Measurements from ENCODE around the gene IQGAP2. TPM values are rescaled to one million over a fixed set of nuclear protein-coding genes. Genes with fewer than 3 reads are reported as not detected.

The IQGAP2 gene
- total RNA-seq, 1 experiment from 2014 or later: 13.4 TPM

GRCh38 chr5:76487821-76488220, 84.7 kb downstream of the IQGAP2 start:
- H3K9me3 Mint-ChIP-seq (ENCODE audit: low read depth, unreplicated experiment): no peaks in the 10 kb centered on the region
- H3K27me3 Mint-ChIP-seq (ENCODE audit: unreplicated experiment): peaks cover 19% of the 10 kb centered on the region
- H3K4me3 Mint-ChIP-seq (ENCODE audit: low read depth, unreplicated experiment): no peak overlapping the region
- TF ChIP-seq CTCF (IDR thresholded peaks at IDR 0.05; ENCODE audit: unreplicated experiment): no peak
- intact Hi-C loops (cut with micrococcal nuclease; ENCODE audit: unreplicated experiment): no loop called here
- DNase-seq: no peak
- CTCF ChIA-PET: no interaction called here
- no peaks in the 10 kb centered on the region for H3K36me3 Mint-ChIP-seq (ENCODE audit: insufficient read depth, unreplicated experiment)
- peaks cover 9% of the 10 kb centered on the region for H3K4me1 Mint-ChIP-seq (ENCODE audit: low read depth, unreplicated experiment)
- H3K27ac Mint-ChIP-seq (ENCODE audit: unreplicated experiment): no peak overlapping the region
- no TSS peak for BruUV-seq (replicated peaks)

DNA sequence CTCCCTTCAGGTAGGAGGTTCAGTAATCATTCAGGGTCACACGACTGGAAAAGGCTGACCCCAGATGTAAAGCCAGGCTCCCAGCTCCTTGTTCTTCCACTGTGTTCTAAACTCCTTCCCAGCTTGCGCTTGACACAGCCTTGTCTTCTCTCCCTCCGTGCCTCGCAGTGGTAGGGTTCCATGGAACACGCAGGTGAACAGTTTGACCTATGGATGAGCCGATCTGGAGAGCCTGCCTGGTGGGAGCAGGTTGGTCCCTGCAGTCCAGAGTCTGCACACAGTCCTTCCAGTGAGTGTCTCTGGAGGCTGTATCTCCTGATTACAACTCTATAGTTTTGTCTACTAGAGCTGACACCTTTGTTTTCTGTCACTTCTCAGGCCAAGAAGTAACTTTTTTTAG, 85.9 kb downstream of the IQGAP2 start:
- Mint-ChIP-seq H3K27ac (ENCODE audit: unreplicated experiment) (no peak overlapping the region), H3K4me1 (ENCODE audit: low read depth, unreplicated experiment) (peaks cover 9% of the 10 kb centered on the region), H3K36me3 (ENCODE audit: insufficient read depth, unreplicated experiment) (no peaks in the 10 kb centered on the region), H3K9me3 (ENCODE audit: low read depth, unreplicated experiment) (no peaks in the 10 kb centered on the region), H3K27me3 (ENCODE audit: unreplicated experiment) (peaks cover 24% of the 10 kb centered on the region), H3K4me3 (ENCODE audit: low read depth, unreplicated experiment) (no peak overlapping the region)
- intact Hi-C loops (cut with micrococcal nuclease; ENCODE audit: unreplicated experiment): no loop called here
- TF ChIP-seq CTCF (IDR thresholded peaks at IDR 0.05; ENCODE audit: unreplicated experiment): no peak
- no peak for DNase-seq
- no TSS peak for BruUV-seq (replicated peaks)
- CTCF ChIA-PET: no interaction called here

- H3K27ac Mint-ChIP-seq (ENCODE audit: unreplicated experiment): no peak overlapping the region
- H3K27me3 Mint-ChIP-seq (ENCODE audit: unreplicated experiment): peaks cover 24% of the 10 kb centered on the region
- no peak for DNase-seq
- CTCF ChIA-PET: interaction anchor here (0.5 kb wide), 1 partner anchor 1051 kb away, joined by 4 read pairs; no protein-coding TSS in a partner anchor
- intact Hi-C loops (cut with micrococcal nuclease; ENCODE audit: unreplicated experiment): no loop called here
- no peaks in the 10 kb centered on the region for H3K9me3 Mint-ChIP-seq (ENCODE audit: low read depth, unreplicated experiment)
- no peak overlapping the region for H3K4me3 Mint-ChIP-seq (ENCODE audit: low read depth, unreplicated experiment)
- H3K36me3 Mint-ChIP-seq (ENCODE audit: insufficient read depth, unreplicated experiment): no peaks in the 10 kb centered on the region
- no peak for TF ChIP-seq CTCF (IDR thresholded peaks at IDR 0.05; ENCODE audit: unreplicated experiment)
- peaks cover under 1% of the 10 kb centered on the region for H3K4me1 Mint-ChIP-seq (ENCODE audit: low read depth, unreplicated experiment)
- no TSS peak for BruUV-seq (replicated peaks)
These were observed 87.0 kb downstream of the IQGAP2 start for GRCh38 chr5:76489877-76490688.

GRCh38 chr5:76490960-76491359, 87.9 kb downstream of the IQGAP2 start:
- H3K27ac Mint-ChIP-seq (ENCODE audit: unreplicated experiment): no peak overlapping the region
- H3K27me3 Mint-ChIP-seq (ENCODE audit: unreplicated experiment): peaks cover 24% of the 10 kb centered on the region
- intact Hi-C loops (cut with micrococcal nuclease; ENCODE audit: unreplicated experiment): no loop called here
- CTCF ChIA-PET: interaction anchor here (0.5 kb wide), 1 partner anchor 1050 kb away, joined by 4 read pairs; no protein-coding TSS in a partner anchor
- DNase-seq: no peak
- H3K9me3 Mint-ChIP-seq (ENCODE audit: low read depth, unreplicated experiment): no peaks in the 10 kb centered on the region
- no TSS peak for BruUV-seq (replicated peaks)
- no peaks in the 10 kb centered on the region for H3K36me3 Mint-ChIP-seq (ENCODE audit: insufficient read depth, unreplicated experiment)
- no peaks in the 10 kb centered on the region for H3K4me1 Mint-ChIP-seq (ENCODE audit: low read depth, unreplicated experiment)
- no peak overlapping the region for H3K4me3 Mint-ChIP-seq (ENCODE audit: low read depth, unreplicated experiment)
- TF ChIP-seq CTCF (IDR thresholded peaks at IDR 0.05; ENCODE audit: unreplicated experiment): no peak

All from Calu3 (cell line).